NOMO-1 treated with DMSO at 0.1 percent for 48 hours (cell line): ENCODE data around the gene CCDC74A.
"Not testable (repeated sequence)": the region's sequence is repeated elsewhere in the genome, so short reads cannot be mapped to it uniquely, and the experiment has no call there.

ENCODE experiments used
- DNase-seq: peaks from one replicate; lab custom pipeline; 2025; ENCODE audit not compliant: unreplicated experiment; lab: John Stamatoyannopoulos, UW

Gene CCDC74A

DNA sequence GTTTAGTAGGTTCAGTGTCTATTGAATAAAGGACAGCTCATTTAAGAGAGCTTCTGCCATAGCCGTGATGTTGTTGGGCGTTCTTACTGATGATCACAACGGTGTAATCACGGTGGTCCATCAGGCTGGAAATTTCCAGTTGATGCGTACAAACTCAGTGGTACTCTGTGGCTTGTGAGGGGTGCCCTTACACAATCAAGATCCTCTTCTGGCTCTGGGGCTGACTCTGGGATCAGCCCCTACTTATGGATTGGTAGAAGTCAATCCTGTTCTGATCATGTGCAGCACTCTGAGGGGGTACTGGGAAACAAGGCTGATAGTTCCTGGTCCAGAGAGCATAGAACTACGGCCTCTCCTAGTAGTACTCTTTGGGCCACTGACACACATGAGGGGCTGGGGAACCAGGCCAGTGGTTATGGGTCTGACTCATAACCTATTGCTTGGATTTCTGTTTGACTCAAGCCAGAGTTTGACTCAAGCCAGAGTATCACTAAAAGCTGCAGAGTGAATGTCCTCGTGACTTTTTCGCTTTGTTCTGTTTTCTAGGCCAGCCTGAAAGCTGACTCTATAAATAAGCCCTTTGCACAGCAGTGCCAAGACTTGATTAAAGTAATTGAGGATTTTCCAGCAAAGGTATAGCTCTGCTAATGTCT is 29.2 kb upstream of the CCDC74A start:
- DNase-seq = not testable (repeated sequence)

DNA sequence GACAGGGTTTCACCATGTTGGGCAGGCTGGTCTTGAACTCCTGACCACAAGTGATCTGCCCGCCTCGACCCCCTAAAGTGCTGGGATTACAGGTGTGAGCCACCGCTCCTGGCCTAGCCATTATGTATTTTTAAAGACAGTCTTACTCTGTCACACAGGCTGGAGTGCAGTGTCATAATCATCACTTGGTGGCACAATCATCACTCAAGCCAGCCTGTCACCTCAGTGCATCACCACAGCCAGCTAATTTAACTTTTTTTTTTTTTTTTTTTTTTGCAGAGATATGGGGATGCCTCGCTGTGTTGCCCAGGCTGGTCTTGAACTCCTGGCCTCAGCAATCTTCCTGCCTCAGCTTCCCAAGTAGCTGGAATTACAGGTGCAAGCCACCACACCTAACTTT is 24.1 kb upstream of the CCDC74A start:
- DNase-seq = not testable (repeated sequence)

DNA sequence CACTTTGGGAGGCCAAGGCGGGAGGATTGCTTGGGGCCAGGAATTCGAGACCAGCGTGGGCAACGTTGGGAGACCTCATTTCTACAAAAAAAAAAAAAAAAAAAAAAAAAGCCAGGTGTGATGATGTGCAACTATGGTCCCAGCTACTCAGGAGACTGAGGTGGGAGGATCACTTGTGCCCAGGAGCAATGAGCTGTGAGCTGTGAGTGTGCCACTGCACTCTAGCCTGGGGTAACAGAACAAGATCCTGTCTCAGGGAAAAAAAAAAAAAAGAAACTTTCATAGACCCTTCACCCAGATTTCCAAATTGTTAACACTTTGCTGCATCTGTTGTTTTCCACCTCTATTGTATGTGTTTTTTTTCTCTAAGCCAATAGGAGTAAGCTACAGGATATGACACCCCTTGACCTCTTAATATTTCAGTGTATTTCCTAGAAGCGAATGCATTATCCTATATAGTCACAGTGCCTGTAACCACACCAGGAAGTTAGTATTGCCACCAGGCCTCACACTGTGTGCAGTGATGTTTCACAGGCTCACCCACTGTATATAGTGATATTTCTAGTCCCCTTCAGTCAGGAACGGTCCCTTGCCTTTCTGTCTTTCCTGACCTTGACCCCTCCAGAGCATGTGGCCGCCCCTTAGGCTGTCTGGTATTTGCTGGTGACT is 23.5 kb upstream of the CCDC74A start:
- not testable (repeated sequence) for DNase-seq

DNA sequence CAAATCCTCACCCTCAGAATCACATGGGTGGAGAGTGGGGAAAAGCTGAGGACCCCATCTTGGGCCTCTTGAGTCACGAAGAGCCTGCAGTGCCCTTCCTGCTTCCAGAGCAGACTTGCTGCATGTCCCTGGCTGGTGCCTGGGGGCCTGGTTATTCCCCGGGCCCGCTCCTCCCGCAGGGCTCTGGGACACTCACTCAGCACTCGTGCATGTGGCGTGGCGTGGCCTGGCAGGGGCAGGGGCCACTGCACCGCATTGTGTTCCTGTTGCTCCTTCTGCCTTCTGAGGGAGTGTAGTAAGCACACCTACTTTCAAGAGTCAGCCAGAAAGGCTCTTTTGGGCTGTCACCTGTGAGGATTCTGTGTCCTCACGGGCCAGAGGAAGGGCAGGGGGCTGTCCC is 18.1 kb upstream of the CCDC74A start:
- no peak for DNase-seq

DNA sequence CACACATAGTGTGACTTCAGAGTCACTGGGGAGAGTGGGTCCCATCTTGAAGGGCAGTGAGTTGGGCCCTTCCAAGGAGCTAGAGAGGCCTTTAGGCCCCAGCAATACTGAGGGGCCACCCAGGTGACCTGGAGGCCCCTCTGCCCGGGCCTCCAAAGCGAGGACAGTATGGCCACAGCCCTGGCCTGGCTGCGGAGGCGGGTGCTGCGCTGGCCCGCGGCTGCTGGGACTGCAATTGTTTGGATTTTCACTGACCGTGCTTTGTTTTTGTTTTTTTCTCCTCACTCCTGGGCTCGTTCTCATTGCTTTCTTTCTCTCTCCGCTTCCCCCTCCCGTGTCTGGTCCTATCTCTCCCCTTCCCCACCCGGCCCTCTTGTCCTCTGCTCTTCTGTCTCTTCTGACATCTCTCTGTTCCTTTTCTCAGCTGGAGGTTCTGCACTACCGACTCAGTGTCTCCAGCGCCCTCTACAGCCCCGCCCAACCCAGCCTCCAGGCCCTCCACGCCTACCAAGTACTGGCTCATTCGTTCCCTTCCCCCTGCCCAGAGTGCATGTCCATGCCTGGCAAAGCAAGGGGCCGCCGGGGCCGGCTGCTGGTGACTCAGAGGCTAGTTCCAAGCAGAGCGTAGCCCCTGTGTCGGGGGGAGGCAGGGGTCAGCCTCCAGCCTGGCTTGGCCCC is 16.3 kb upstream of the CCDC74A start:
- DNase-seq = not testable (repeated sequence)

DNA sequence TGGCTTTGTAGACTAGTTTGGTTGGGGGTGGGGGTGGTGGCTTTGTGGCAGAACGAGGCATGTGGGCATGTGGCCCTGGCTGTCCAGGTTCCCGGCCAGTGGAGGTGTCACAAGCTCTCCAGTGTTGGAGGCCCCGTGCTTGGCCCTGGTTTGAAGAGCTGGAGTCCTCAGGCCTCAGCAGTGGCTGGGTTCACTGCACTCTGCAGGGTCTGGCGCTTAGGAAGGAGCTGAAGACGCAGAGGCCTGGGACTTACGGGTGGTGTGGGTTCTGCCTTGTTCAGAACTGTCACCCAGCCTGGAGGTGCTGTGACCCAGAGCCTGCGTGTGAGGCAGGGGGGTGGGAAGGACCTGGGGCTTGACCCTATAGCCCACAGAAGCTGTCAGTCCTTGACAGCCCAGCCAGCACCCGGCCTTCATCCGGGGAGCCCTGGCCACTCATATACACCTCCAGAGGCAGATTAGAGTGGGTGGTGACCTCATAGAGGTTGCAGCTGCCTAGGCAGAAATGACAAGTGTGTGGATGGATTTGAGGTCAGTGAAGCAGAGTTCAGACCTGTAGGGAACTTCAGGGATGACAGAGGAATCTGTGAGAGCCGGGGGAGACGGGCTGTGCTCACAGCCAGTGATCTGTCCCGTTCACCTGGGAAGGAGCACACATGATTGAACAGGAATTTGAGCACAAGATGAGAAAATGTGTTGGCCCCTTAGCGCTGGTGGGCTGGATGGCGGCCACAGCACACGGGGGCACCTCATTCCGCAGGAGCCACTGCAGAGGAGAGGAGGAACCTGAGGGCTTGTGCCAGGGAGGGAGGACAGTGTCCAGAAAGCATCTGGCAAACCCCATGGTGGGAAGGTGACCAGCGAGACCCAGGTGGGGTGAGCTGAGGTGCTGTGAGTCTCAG is 15.5 kb upstream of the CCDC74A start:
- not testable (repeated sequence) for DNase-seq

DNA sequence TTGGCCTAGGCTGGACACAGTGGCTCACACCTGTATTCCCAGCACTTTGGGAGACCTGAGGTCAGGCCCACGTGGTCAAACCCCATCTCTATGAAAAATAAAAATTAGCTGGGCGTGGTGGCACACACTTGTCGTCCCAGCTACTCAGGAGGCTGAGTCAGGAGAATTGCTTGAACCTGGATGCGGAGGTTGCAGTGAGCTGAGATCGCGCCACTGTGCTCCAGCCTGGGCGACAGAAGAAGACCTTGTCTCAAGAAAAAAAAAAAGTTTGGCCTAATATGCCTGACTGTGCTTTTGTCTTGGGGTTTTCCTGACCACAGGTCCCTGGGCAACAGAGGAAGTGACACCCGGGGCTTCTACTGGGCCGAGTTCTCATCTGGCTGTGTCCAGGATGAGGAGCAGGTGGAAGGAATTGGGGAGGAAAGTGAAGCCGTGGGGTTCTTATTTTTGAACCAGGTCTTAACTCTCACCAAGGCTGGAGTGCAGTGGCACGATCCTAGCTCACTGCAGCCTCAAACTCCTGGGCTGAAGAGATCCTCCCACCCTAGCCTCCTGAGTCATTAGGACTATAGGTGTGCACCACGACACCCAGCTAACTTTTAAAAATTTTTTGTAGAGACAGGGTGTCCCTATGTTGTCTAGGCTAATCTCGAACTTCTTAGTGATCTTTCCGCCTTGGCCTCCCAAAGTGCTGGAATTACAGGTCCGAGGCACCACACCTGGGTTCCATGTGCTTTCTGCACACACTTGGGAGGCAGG is 13.1 kb upstream of the CCDC74A start:
- not testable (repeated sequence) for DNase-seq

DNA sequence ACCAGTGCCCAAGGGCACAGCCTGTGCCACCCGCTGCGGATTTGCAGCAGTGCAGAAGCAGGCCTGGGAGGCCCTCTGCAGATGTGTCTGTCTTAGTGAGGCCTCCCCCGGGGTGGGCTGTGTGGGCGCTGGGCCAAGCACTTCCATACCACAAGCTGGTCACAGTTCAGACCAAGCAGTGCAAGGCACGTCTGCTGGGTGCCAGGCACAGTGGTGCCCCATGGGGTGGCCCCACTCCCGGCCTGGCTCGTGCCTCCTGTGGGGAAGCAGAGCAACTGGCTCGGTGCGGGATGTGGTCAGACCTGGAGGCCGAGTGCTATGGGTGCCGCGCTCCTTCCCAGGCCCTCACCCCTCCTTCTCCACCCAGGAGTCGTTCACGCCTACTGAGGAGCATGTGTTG is 12.5 kb upstream of the CCDC74A start:
- not testable (repeated sequence) for DNase-seq

DNA sequence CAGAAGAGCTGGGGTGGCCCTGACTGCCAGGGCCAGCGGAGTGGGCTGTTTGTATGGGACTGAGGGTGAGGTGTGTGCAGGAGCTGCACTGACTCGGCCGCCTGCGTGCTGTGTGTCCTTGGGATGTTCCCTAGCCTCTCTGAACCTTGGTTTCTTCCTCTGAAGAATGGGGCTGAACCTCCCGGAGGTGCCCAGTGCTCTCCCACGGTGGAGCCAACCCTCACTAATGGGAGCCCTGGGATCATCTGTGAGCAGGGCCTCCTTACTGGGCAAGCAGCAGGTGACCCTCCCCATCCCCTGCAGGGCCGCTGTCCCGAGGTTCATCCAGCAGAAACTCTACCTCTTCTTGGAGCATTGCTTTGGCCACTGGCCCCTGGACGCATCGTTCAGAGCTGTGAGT is 11.7 kb upstream of the CCDC74A start:
- no peak for DNase-seq

DNA sequence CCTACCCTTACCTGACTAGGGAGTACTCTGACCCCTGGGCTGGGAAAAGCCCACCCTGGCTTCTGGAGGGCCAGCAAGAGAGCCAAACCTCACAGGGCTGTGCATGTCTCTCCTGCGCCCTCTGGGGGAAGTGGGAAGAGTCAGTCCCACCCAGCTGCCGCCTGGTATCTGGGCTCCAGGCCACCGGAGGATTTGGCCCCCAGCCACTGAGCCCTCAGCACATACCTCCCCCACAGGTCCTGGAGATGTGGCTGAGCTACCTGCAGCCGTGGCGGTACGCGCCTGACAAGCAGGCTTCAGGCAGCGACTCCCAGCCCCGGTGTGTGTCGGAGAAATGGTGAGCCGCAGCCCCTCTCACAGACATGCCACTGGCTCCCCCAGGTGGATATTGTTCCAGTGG is 11.1 kb upstream of the CCDC74A start:
- not testable (repeated sequence) for DNase-seq

DNA sequence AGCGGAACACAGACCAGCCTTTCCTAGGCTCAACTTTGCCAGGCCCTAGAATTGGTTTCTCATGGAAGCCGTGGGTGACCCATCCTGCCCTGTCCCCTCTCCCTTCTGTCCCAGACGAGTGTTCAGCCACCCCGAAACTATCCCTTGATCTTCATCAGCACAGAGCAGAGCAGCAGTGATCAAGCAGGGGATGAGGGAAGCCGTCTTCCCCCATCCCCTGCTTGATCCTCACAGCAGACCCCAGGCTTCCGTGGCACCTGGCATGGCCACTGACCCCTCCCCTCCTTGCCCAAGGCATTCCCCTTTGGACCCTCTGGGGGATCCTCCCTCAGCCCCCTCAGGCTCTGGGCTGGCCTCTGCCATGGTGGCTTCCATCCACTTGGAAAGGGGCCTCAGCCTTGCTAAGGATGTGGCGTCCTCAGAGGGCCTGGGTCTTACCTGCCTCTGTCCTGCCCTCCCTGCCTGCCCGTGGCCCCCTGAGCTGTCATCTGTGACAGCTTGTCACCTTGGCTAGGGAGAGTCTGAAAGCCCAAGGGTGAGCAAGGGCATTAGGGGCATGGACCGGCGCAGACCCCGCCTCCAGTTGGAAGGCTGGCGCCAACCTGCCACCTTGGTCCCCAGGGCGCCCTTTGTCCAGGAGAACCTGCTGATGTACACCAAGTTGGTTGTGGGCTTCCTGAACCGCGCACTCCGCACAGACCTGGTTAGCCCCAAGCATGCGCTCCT is 10.4 kb upstream of the CCDC74A start:
- no peak for DNase-seq

DNA sequence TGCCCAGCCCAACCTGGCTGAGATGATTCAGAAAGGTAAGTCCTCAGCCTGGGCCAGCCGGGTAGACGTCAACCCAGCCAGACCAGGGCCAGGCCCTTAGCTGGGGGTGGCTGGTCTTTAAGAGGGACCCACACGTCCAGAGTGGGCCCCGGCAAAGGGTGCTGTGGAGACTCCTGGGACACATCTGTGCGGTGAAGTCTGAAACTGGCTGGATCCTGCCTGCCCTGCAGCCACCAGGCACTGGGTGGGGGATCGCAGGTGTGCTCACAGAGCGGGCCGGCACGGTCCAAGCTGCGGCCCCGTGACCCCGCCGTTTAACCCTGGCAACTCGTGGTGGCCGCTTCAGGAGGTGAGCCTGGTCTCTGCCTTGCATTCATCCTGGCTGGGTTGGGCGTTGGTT is 9.8 kb upstream of the CCDC74A start:
- DNase-seq = not testable (repeated sequence)

DNA sequence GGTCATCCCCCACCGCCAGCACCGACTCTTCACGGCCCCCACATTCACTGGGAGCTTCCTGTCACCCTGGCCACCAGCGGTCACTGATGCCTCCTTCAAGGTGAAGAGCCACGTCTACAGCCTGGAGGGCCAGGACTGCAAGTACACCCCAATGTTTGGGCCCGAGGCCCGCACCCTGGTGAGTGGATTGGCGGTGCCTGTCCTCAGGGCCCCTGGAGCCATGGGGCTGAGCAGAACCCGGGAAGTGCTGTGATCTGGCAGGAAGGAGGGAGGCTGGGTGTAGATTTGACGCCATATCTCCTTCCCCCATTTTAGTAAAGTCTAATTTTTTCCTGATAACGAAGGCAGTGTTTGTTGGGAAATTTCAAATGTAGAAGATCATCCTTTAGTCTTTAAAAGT is 9.2 kb upstream of the CCDC74A start:
- not testable (repeated sequence) for DNase-seq

DNA sequence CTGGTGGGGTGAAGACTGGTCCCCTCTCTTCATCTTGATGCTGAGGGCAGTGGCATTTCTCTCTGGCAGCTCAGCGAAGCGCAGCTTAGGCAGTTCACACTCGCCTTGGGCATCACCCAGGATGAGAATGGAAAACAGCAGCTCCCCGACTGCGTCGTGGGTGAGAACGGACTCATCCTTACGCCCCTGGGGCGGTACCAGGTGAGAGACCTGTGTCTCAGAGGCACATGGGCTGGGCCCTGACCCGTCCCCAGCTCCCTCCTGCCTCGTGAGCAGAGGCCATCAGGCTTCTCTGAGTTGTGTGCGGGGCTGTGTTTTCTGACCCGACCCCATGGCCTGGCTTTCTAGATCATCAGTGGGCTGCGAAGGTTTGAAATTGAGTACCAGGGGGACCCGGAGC is 8.2 kb upstream of the CCDC74A start:
- DNase-seq = no peak

DNA sequence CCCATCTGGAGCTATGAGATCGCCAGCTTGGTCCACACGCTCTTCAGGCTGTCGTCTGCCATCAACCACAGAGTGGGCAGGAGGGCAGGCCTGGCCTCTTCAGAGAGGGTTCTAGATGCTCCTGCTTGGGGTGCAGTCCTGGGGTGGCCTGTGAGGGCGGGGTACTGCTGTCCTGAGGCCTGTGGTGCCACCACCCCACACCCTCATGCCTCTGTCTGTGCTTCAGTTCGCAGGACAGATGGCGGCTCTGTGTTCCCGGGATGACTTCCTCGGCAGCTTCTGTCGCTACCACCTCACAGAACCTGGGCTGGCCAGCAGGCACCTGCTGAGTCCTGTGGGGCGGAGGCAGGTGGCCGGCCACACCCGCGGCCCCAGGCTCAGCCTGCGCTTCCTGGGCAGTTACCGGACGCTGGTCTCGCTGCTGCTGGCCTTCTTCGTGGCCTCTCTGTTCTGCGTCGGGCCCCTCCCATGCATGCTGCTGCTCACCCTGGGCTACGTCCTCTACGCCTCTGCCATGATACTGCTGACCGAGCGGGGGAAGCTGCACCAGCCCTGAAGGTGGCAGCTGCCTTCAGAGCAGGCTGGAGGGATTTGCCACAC is 7.7 kb upstream of the CCDC74A start:
- not testable (repeated sequence) for DNase-seq

DNA sequence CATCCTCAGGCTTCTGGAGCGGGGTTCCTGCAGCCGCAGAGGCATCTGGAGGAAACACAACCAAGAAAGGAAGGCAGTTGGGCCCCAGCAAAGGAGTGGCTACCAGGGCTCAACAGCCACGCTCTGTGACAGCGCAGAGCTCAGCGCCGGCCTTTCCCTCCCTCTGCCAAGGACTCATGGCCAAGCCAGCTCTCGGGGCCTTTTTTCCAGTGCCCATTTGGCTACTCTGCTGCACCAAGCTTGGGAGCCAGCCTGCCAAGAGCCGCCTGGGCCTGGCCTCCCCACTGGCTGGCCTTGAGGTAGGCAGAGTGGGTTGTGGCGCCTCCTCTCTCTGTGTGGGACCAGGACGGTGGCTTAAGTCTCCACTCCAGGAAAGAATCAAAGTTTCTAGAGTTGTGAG is 7.2 kb upstream of the CCDC74A start:
- DNase-seq = no peak

DNA sequence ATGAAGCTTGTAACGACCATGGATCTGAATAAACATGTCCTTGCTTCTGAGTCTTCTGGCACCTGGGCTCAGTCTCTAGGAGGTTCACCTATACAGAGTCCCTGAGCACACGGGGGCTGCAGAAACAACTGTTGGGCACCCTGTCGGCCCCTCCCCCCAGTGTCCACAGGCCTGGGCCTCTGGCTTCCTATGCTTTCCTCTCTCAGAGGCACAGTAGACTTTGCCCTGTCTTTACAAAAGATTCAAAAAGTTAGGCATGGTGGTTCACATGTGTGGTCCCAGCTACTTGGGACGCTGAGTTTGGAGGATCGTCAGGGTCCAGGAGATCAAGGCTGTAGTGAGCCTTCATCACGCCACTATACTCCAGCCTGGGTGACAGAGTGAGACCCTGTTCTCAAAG is 6.2 kb upstream of the CCDC74A start:
- not testable (repeated sequence) for DNase-seq

DNA sequence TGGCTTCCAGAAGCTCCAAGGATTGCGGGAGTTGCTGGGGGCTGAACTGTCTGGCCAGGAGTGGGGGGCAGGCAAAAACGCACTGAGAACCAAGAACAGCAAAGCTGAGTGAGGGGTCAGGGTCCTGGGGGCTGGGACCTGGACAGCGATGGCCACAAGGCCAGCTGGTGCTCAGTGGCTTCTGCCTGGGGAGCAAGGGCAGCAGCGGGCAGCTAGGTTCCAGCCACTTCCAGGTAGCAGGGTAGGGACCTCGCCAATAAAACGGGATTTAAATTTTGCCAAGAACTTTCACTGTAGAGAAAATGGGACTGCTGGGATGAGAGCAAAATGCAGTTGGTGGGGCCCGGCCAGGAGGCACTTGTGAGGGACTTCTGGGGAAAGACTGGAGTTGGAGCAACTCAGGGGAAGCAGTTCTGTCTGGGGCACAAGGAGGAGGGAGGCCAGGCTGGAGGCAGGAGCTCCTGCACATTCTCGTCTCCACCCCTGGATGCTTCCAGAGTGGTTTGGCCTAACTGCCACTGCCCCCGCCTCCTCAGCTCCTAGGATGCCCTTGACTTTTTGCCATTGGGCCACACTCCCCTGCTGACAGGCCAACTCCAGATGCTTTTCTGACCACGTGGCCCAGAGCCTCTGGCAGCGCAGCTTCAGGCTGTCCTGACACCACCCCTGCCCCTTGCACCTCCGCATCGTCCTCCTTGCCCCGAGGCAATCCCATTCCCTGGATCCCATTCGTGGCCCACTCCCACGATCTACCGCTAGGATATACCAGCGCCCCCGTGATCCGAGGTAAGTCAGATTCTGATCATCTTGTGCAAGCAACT is 5.5 kb upstream of the CCDC74A start:
- DNase-seq = no peak

DNA sequence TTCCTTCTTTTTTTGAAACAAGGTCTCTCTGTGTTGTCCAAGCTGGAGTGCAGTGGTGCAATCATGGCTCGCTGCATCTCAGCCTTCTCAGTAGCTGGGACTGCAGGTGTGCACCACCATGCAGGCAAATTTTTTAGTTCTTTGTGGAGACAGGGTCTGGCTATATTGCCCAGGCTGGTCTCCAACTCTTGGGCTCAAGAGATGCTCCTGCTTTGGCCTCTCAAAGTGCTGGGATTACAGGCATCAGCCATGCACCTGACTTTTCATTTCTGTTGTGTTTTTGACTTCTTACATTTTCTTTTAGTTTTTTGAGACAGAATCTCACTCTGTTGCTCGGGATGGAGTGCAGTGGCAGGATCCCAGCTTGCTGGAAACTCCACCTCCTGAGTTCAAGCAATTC is 2.4 kb upstream of the CCDC74A start:
- not testable (repeated sequence) for DNase-seq
